IPS-18c (cell line): ENCODE results near the gene BBS1.
"Not testable (repeated sequence)": the region's sequence is repeated elsewhere in the genome, so short reads cannot be mapped to it uniquely, and the experiment has no call there.

ENCODE experiments used
- H3K4me3 ChIP-seq: 2 replicates; pipeline ENCODE4 v1.7.0; 2013; ENCODE audit warnings: low read depth, mild to moderate bottlenecking, low read length, moderate library complexity; ENCODE audit not compliant: insufficient read depth
- H3K9me3 ChIP-seq: one replicate; pipeline ENCODE4 v1.6.1; 2013; ENCODE audit warnings: mild to moderate bottlenecking, low read length, moderate library complexity; ENCODE audit not compliant: control insufficient read depth, insufficient read depth

The BBS1 gene

GRCh38 chr11:66543263-66544107, 33.0 kb downstream of the BBS1 start:
- H3K4me3 ChIP-seq = no peak overlapping the region

DNA sequence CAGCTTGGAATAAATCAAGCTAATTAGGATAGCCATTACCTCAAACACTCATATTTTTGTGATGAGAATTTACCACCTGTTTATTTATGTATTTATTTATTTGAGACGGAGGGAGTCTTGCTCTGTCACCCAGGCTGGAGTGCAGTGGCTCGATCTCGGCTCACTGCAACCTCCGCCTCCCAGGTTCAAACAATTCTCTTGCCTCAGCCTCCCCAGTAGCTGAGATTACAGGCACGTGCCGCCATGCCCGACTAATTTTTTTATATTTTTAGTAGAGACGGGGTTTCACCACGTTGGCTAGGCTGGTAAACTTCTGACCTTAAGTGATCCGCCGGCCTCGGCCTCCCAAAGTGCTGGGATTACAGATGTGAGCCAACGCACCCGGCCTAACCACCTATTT, 34.5 kb downstream of the BBS1 start:
- not testable (repeated sequence) for H3K9me3 ChIP-seq
- H3K4me3 ChIP-seq = peak overlapping the region; percentile 95; the same call in 1 of the 2 replicates

More at GRCh38 chr11:66543263-66544107, 33.0 kb downstream of the BBS1 start:
- H3K9me3 ChIP-seq = no peaks in the 10 kb centered on the region

- peak within 1 kb of the TSS; percentile 95 for H3K4me3 ChIP-seq
- H3K9me3 ChIP-seq = no peaks in the 10 kb centered on the region
Measured at GRCh38 chr11:66545701-66546367, 35.4 kb downstream of the BBS1 start, which contains the start of gene ZDHHC24. TSS of gene ZDHHC24 (minus strand) at chr11:66546048. CDS start at chr11:66546003, 45 bp downstream.

DNA sequence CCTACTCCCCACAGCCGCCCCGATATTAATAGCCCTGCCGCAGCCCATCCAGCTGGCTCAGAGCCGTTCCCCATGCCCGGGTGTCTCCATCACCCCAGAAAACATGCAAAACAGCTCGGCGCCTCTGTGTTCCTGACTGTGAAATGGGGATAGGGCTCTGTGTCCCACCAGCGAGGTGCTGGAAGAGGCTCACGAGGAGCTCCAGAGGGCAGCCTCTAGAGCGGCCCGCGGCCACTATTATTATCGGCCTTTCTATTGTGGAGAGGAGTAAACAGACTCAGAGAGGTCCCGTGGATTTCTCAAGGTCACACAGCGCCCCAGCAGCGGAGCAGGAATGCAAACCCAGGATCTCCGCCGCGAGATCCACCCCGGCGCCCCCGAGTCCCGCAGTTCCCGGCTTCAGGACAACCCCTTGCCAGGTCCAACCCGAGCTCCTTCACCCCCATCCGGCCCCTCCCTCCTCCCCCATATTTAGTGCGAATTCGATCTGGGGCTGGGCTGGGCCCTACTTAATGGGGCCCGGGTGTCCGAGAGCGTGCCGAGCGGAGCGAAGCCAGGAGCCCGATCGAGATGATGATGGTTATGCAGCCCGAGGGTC, 36.0 kb downstream of the BBS1 start, which contains the start of gene ACTN3:
Gene ACTN3, plus strand, starts transcription at position 536 of the 598 bp plus-strand sequence. Its CDS starts 35 bp downstream, at position 571.
- Histone ChIP-seq H3K4me3 (peak within 1 kb of the TSS; percentile 95), H3K9me3 (no peaks in the 10 kb centered on the region)

DNA sequence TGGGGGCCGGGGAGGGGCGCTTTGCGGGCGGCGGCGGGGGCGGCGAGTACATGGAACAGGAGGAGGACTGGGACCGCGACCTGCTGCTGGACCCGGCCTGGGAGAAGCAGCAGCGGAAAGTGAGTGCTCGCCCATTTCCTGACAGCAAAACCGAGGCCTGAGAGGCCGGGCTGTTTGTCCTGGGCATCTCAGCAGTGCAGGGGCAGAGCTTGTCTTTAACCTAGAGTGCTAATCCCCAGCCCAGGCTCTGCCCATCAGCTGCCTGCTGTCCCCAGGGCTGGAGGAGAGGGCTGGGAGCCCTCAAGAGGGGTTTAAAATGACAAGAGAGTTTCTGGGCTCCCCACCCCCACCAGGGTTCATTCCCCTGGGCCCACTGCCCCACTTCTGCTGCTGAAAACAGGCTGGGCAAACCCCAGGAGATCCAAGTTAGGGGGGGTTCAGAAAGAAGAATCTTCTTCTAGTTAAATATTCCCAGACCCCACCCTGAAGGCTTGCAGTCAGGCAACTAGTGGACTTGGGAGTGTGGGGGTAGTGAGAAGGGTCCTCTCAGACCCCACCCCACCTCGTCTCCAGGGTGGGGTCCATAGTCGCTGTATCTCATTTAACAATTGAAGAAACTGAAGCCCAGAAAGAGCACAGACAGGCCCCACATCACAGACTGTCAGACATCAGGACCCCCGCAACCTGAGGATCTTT, 36.7 kb downstream of the BBS1 start:
- peak overlapping the region; percentile 95 for H3K4me3 ChIP-seq
- H3K9me3 ChIP-seq = no peaks in the 10 kb centered on the region

GRCh38 chr11:66547662-66548009, 37.2 kb downstream of the BBS1 start:
- H3K4me3 ChIP-seq = peak overlapping the region; percentile 95; the same call in 1 of the 2 replicates
- no peaks in the 10 kb centered on the region for H3K9me3 ChIP-seq

DNA sequence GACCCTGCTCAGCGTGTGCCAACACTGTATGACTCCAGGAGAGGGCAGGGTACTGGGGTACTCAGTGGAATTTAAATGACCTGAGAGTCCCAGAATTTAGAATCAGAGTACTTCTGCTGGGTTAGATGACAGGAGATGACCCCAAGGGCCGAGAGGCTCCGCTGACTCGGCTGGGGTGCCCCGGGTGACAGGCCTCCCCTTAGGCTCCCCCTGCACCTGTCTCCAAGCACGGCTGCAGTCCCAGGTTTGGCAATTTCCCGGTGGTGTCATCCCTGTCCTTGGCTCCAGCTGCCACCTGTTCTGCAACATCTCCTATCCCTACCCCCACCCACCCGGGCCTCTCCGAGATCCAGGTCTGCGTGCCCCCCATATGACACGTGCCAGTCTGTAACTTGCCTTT, 37.6 kb downstream of the BBS1 start:
- H3K4me3 ChIP-seq = no peak overlapping the region; the same call in 1 of the 2 replicates
- H3K9me3 ChIP-seq = no peaks in the 10 kb centered on the region

DNA sequence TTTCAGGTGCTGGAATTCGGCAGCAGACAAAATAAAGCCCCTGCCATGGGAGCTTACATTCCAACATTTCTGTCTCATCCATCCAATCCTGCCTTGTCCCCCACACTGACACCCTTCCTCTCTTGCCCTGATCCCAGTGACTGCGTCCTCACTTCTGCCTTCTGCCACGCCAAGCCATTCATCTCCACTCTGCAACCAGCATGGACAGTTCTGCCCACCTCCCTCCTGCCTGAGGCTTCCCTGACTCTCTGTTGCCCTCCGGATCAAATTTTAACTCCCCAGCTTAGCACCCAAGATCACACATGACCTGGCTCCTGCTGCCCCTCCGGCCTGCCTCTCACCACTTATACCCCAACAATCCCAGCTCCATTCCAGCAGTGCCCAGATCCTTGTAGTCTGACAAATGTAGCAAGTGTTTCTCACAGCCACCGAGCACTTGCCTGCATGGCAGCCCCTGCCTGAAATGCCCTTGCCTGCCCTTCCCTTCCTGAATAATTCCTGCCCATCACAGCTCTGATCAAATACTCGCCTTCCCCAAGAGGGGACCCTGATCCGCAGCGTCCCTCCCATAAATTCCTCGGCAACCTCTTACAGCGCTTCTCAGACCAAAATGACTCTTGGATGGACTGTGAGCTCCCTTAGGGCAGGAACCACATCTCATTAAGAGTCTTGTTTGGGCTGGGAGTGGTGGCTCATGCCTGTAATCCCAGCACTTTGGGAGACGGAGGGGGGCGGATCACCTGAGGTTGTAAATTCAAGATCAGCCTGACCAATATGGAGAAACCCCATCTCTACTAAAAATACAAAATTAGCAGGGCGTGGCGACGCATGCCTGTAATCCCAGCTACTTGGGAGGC, 38.6 kb downstream of the BBS1 start:
- Histone ChIP-seq H3K9me3 (no peaks in the 10 kb centered on the region), H3K4me3 (no peak overlapping the region)

GRCh38 chr11:66549696-66550095, 39.3 kb downstream of the BBS1 start:
- H3K4me3 ChIP-seq = no peak overlapping the region
- H3K9me3 ChIP-seq = no peaks in the 10 kb centered on the region

DNA sequence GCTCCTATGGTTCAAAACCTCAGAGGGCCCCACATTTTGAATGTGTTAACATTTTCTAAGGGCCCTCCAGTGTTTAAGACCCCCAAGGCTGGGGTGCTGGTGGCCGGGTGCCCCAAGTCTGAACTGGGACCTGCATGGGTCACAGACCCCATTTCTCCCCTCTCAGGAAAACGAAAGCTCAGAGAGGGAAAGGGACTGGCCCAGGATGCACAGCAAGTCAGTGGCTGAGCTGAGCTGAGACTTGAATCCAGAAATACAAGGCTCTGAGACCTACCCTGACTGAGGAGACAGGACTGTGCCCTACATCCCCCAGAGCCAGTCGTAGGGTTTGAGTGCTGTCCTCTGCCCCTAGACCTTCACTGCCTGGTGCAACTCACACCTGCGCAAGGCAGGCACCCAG, 40.5 kb downstream of the BBS1 start:
- H3K4me3 ChIP-seq = no peak overlapping the region
- H3K9me3 ChIP-seq = no peaks in the 10 kb centered on the region

- no peak overlapping the region for H3K4me3 ChIP-seq
Measured at GRCh38 chr11:66554602-66555001, 44.2 kb downstream of the BBS1 start.

DNA sequence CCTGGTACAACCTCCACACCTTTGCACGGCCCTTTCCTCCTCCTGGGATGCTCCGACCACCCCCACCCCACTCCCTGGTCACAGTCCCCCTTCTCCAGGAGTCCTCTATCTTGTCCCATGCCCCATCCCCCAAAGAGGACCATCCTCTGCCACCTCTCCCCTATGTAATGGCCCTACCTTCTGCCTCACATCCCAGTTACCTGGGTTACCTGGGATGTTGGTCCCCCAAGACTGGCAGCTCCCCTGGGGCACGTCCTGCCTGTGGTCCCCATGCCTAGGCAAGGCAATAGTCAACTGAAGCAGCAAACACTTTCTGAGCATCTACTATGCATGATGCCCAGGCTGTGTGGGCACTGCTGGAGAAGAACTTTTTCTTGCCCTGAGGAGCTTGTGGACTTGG, 45.0 kb downstream of the BBS1 start:
- H3K4me3 ChIP-seq = no peak overlapping the region

More at GRCh38 chr11:66554602-66555001, 44.2 kb downstream of the BBS1 start:
- H3K9me3 ChIP-seq = no peaks in the 10 kb centered on the region

DNA sequence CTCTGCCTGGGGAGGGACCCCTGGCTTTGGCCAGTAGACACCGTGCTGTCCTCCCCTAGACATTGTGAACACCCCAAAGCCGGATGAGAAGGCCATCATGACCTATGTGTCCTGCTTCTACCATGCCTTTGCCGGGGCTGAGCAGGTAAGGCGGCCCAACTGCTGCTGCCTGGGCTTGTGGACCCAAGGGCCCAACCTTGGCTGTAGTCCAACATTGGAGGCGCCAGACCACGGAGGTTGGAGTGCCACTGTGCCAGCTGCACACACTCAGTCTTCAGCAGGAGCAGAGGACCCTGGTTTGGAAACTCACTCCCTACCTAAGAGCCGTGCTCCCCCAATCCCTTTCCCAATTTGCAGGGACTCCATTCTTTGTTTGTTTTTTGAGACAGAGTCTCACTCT, 45.7 kb downstream of the BBS1 start:
- Histone ChIP-seq H3K9me3 (no peaks in the 10 kb centered on the region), H3K4me3 (no peak overlapping the region)

More for the DNA sequence above, 45.0 kb downstream of the BBS1 start:
- no peaks in the 10 kb centered on the region for H3K9me3 ChIP-seq

DNA sequence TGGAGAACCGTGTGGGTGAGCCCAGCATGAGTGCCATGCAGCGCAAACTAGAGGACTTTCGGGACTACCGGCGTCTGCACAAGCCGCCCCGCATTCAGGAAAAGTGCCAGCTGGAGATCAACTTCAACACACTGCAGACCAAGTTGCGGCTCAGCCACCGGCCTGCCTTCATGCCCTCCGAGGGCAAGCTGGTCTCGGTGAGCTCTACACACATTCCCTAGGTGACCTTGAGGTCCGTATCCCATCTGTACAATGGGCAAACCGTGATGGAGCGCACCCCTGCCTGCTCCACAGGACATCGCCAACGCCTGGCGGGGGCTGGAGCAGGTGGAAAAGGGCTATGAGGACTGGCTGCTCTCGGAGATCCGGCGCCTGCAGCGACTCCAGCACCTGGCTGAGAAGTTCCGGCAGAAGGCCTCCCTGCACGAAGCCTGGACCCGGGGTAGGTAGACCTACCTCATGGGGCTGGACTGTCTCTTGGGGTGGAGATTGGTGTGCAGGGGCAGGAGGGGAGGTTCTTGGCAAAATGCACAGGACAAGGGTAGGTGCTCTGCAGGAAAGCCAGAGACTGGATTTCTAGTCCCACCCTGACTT, 47.4 kb downstream of the BBS1 start:
- Histone ChIP-seq H3K4me3 (no peak overlapping the region), H3K9me3 (no peaks in the 10 kb centered on the region)

DNA sequence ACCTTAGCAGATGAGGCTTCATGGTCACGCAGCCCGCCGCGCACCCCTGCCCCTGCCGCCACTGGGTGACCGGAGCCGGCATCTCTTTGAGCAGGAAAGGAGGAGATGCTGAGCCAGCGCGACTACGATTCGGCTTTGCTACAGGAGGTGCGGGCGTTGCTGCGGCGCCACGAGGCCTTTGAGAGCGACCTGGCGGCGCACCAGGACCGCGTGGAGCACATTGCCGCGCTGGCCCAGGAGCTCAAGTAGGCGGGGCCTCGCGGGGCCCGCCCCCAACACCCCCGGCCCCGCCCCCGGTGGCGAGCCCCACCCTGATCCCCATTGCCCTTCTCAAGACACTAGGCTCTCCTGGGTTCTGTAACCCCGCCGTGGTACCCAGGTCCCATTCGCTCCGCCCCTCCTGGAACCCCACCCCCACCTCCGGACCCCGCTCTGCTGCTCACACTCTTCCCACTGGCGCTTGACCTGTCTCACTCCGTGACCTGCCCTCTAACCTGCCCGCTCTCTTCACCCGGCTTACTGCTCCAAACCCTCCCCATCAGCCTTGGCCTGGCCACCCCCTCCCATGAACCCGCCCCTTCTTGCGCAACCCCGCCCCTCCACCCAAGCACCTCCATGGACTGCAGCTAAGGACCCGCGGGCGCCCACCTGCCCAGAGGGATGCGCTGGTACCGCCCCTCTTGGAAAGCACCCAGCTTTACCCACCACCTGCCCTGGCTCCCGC, 48.9 kb downstream of the BBS1 start:
- H3K9me3 ChIP-seq = no peaks in the 10 kb centered on the region
- H3K4me3 ChIP-seq = no peak overlapping the region
